ENCODE results near the gene CAPN11.

The CAPN11 gene

DNA sequence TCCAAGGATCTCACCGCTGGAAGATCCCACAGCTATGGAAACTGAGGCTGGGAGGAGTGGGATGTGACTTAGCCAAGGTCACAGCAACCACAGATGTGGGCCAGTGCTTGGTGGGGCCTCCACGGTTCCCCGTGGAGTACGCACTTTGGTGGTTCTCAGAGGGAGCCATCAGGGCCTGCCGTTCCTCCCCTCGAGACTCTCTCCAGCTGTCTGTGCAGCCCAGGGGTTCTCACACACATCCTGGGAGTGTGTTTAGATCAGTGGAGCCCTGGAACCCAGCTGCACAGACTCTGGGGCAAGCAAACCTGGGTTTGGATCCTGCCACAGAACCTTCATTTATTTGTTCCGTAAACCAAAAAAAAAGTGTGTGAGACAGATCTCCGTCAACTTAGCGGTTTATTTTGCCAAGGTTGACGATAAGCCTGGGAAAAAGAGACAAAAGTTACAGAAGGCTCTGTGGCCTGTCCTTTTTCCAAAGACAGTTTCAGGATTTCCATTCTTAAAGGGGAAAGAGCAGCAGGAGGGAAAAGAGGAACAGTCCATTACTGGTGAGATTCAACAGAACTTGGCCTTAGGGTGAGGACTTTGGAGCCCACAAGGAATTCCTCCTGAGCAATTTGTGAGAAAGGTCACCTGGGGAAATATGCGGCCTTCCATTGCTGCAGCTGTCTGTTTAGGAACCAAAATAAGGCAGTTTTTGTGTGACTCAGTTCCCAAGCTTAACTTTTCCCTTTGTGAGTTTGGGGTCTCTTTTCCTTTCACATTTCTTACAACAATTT, 44.5 kb downstream of the CAPN11 start:
- no peak for DNase-seq (ENCODE audit: extremely low read depth in 1 of 2, low read depth in 1 of 2)

- DNase-seq (ENCODE audit: extremely low read depth in 1 of 2, low read depth in 1 of 2) = no peak
Measured at GRCh38 chr6:44203955-44204354, 45.3 kb downstream of the CAPN11 start.

GRCh38 chr6:44207966-44208365, 49.3 kb downstream of the CAPN11 start:
- no peak for DNase-seq (ENCODE audit: extremely low read depth in 1 of 2, low read depth in 1 of 2)

DNA sequence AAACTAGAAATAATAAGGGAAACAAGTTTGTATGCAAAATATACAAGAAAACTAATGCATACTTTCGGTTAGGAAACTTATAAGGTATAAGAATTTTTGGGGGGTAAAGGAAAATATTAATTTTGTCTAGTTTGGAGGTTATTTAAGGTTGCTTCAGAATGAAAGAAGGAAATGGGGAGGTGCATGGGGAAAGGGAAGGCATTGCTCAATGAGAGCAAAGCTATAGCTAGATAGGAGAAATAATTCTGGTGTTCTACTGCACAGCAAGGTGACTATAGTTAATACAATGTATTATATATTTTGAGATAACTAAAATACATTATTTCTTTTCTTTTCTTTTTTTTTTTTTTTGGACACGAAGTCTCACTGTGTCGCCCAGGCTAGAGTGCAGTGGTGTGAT, 52.7 kb downstream of the CAPN11 start:
- DNase-seq (ENCODE audit: extremely low read depth in 1 of 2, low read depth in 1 of 2) = no peak

DNA sequence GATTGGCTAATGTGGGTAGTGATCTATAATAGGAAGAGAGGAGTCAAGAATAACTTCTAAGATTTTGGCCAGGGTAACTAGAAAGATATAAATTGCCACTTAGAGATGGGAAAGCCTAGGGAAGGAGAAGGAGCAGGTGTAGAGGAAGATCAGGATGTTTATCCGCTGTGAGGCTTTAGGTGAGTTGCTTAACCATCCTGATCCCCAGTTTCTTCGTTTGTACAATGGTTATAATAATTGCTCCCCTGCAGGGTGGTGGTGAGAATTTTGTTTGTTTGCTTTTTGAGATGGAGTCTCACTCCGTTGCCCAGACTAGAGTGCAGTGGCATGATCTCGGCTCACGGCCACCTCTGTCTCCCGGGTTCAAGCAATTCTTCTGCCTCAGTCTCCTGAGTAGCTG, 55.7 kb downstream of the CAPN11 start:
- DNase-seq (ENCODE audit: extremely low read depth in 1 of 2, low read depth in 1 of 2) = no peak

- DNase-seq (ENCODE audit: extremely low read depth in 1 of 2, low read depth in 1 of 2) = no peak
Measured at GRCh38 chr6:44216677-44217331, 58.2 kb downstream of the CAPN11 start, which contains the start of gene MYMX. Gene MYMX (plus strand): TSS chr6:44216926. CDS start chr6:44217472, 546 bp downstream.

- no peak for DNase-seq (ENCODE audit: extremely low read depth in 1 of 2, low read depth in 1 of 2)
Measured at GRCh38 chr6:44217332-44218143, 58.9 kb downstream of the CAPN11 start.

DNA sequence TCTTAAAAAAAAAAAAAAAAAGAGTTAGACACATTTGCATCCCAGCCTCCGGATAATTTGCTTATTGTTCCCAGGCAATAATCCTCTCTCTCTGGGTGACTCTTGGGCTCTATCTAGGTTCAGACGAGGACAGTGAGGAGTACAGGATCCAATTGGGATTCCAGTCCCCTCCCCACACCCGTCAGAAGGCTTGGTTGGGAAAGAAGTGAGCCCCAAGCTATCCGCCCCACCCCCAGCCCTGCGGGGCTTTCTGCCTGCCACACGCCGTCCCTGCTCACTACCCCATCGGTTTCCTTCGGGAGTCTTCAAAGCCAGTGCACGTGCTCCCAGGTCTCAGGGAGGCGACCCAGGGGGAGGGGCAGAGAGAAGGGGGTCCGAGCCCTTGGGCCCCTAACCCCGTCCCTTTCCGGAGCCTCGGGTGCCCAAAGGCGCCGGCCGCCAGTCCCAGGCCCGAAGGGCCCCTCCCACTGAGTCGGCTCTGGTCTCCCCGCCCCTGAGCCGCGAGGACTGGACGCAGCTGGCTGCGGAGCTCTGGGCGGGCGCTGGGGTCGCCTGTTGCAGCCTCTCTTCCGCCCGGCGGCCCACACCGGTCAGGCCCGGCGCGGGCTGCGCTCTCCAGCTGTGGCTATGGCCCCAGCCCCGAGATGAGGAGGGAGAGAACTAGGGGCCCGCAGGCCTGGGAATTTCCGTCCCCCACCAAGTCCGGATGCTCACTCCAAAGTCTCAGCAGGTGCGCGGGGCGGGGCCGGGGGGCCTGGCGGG, 60.6 kb downstream of the CAPN11 start:
- DNase-seq (ENCODE audit: extremely low read depth in 1 of 2, low read depth in 1 of 2) = no peak

DNA sequence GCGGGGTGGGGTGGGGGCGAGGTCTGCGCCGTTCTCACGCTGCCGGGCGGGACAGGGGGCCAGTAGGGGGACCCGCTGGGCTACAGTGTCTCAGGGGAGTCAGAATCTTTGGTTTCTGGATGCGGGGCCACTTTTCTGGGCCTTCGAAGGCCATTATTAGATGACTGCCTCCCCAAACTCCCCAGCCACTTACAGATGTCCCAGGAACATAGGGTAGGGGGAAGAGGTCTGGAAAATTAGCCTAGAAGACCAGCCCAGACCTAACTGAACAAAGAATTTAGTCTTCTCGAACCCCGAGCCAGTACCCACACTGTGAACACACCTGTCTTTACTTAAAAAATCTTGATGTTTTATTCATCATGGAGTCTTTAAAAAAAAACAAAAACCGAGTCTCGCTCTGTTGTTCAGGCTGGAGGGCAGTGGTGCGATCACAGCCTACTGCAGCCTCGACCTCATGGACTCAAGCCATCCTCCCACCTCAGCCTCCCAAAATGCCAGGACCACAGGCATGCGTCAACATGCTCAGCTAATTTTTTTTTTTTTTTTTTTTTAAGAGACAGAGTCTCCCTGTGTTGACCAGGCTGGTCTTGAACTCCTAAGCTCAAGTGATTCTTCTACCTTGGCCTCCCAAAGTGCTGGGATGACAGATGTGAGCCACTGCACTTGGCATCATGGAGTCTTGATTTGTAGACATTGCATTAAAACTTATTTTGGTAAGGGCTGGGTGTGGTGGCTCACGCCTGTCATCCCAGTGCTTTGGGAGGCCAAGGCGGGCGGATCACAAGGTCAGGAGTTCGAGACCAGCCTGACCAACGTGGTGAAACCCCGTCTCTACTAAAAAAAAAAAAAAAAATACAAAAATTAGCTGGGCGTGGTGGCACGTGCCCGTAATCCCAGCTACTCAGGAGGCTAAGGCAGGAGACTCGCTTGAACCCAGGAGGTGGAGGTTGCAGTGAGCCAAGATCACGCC, 61.5 kb downstream of the CAPN11 start:
- no peak for DNase-seq (ENCODE audit: extremely low read depth in 1 of 2, low read depth in 1 of 2)

GRCh38 chr6:44220913-44221290, 62.3 kb downstream of the CAPN11 start:
- DNase-seq (ENCODE audit: extremely low read depth in 1 of 2, low read depth in 1 of 2) = no peak

DNA sequence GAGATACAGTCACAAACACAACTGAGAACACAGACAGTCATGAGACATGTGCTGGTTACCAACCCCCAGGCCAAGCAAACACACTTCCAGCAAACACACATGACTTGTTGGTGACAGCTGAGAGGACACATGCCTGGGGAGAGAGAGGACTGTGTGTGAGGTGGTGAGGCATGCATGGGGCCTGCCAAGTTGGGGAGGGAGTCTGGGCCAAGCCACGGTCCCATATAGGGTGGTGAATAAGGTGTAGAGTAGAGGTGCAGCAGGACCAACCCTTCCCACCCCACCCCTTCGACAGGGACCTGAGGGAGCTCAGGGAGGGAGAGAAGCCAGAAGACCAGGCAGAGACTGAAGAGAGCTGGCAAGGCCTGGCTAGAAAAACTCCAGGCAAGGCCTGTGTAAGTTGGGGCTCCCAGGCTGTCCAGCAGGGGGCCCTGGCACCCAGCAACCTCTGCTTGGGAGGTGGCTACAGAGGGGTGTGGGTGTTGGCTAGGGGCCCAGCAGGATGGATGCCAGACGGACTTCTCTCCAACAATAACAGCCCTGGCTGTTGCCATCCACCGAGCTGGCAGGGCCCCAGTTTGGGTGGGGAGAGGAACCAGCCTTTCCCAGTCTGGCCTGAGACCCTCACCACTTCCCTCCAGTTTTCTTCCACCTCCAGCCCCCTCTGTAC, 62.8 kb downstream of the CAPN11 start:
- DNase-seq (ENCODE audit: extremely low read depth in 1 of 2, low read depth in 1 of 2) = peak in 1 of 2 donors; percentile 65

DNA sequence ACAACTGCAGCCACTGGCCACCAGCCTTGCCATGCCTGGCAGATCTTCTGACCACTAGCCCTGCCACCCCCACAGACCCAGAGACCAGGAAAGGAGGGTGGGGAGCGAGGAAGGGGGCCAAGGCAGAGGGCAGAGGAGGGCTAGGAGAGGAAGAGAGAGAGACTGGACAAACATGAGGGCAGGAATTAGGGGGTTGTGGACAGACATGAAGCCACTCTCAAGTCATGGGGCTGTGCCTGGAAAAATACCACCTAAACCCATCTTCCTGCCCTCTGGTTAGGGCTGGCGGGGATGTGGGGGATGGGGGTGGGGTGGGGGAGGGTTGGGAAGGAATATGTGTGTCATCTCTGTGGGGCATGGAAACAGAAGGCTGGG, 63.3 kb downstream of the CAPN11 start:
- no peak for DNase-seq (ENCODE audit: extremely low read depth in 1 of 2, low read depth in 1 of 2)

DNA sequence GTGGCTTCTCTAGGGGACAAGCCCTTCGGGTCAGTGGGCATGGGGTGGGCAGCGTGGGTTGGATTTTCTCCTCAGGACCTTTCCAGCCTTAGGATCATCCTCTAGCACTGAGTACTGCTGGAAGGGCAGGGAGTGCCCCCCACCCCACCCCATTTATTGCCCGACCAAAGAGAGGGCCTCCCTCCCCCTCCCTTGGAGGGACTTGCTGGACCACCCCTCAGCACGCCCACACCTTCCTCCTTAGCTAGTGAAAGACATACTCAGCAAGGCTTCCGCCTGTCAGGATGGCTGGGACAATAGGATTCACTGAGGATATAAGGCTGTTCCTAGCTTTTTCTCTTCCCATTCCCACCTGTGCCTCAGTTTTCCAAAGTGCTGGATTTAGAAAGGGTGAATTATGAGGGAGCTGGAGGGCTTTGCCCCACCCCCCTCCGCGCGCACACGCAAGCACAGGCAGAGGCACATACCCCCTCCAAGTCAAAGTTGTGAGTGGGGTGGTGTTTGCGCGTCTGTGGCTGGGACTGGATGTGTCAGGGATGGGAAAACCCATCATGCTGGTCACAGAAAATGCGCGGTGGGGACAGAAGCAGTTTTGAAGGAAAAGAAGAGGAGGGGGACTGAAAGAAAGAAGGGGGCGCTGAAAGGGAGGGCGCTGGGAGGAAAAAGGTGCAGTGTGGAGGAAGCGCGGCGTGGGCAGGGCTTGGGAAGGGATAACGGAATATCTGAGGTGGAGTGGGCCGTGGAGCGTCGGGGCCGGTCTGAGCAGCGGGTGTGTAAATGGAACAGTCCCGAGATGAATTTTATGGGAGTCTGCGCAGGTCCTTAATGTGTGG, 64.1 kb downstream of the CAPN11 start:
- DNase-seq (ENCODE audit: extremely low read depth in 1 of 2, low read depth in 1 of 2) = no peak

DNA sequence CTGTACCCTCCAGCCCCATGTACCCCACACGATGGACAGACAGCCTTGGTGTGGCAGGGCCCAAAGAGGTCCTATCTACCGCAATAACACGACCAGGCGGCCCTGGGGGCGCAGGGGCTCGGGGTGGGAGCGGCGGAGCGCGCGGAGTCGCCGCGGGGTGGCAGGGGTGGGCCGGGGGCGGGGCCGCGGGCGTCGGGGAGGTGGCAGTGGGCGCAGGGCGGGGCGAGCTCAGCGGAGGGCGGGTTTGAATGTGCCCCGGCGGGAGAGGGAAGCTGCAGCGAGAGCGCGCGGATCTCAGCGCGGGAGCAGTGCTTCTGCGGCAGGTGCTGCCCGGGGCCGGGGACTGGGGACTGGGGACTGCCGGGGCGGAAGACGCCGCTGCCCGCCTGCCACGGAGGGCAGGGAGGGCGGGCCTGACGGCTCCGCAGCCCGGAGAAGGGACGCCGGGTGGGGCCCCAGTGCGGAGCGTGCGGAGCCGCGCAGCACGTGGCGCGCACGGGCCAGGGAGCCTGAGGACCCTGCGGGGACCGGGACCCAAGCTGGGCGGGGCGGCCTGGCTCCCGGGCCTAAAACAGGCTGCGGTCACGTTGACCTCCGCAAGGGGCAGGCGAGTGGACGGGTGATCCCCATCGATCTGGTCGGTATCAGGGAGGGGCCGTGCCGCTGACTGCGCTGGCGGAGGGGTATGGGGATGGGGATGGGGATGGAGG, 64.9 kb downstream of the CAPN11 start, which contains the start of gene SLC29A1:
SLC29A1 (plus strand) TSS at position 277 of the 710 bp plus-strand sequence. CDS start 3,719 bp downstream, outside the sequence.
- peak; percentile 69 to 76 for DNase-seq (ENCODE audit: extremely low read depth in 1 of 2, low read depth in 1 of 2)

GRCh38 chr6:44224029-44224964, 65.7 kb downstream of the CAPN11 start:
- DNase-seq (ENCODE audit: extremely low read depth in 1 of 2, low read depth in 1 of 2) = no peak

DNA sequence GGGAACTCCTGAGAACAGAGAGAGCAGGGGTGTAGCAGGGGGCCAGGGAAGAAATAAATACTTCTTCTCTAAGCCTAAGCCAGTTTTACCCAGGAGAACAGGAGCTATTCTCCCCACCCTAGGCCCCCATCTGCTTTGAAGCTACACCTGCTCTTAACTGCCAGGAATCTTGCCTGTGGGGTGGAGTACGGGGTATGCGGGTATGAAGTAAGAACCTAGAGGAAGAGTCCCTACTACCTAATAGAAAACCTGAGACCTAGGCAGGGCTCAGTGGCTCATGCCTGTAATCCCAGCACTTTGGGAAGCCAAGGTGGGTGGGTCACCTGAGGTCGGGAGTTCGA, 66.3 kb downstream of the CAPN11 start:
- no peak for DNase-seq (ENCODE audit: extremely low read depth in 1 of 2, low read depth in 1 of 2)
